Stimulated activated CD8-positive, alpha-beta memory T cell treated with anti-CD3 and anti-CD28 coated beads, Interleukin-12 subunit alpha, Interleukin-12 subunit beta, amount 100 ng/mL, for 1 hour (primary cell): ENCODE data around the gene MICAL1.

Experiments used
- DNase-seq: peaks from one replicate; pipeline ENCODE4 v3.0.0-alpha.2; 2020; ENCODE audit warnings: low read depth

MICAL1 gene

GRCh38 chr6:109428889-109429477 is 26.6 kb downstream of the MICAL1 start:
- DNase-seq: no peak

DNA sequence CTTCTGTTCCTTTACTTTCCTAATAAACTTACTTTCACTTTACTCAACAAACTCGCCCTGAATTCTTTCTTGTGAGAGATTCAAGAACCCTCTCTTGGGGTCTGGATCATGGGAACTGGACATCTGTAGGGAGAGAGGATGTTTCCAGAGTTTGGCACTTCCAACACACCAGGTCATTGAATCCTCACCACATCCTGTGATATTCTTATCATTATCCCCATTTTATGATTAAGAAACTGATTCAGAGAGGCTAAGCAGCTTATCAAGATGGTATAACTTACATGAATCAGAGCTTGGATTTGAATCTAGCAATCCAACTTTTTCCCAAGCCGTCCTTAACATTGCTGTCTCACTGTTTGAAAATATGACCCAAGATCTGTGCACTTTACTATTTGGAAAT is 30.6 kb downstream of the MICAL1 start:
- no peak for DNase-seq

- no peak for DNase-seq
Observed at GRCh38 chr6:109421184-109421583, 34.4 kb downstream of the MICAL1 start.

- no peak for DNase-seq
Observed at GRCh38 chr6:109420751-109421150, 34.8 kb downstream of the MICAL1 start.

GRCh38 chr6:109417646-109418045 is 37.9 kb downstream of the MICAL1 start:
- DNase-seq: no peak

DNA sequence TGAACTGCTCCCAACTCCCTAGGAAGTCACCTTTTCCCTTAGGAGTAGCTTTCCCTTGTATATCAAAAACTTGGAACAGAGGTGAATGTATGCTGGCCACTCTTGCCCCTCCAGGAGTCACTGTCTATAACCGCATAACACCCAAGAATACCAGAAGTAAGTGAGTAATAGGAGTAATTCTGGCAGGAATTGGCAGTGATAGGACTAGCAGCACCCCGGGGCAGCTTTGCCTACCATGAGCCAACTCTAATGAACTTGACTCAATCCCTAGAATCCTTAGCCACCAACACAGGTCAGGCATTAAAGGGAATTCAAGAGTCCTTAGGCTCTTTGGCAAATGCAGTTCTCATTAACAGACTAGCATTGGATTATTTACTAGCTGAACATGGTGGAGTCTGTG is 44.5 kb downstream of the MICAL1 start:
- DNase-seq: no peak

- DNase-seq: no peak
Observed at GRCh38 chr6:109406196-109406595, 49.4 kb downstream of the MICAL1 start.

DNA sequence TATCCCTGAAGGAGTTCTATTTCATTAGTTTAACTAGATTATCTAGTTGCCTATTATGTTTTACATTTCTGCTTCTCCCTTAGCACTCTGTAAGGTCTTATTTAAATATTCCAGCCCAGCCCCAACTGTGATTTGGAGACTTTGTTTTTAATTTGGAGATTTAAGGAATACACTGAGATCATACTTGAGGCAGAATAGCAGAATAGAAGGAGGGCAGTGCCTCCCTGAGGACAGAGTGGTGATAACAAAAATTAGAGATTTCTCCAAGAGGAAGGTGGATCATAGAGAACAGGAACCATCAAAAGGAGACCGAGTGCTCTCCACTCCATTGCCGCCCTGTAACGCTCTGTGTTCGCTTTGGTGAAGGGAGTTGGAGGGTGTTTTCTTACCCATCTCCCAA is 58.6 kb downstream of the MICAL1 start:
- no peak for DNase-seq

- DNase-seq: no peak
Observed at GRCh38 chr6:109396046-109396718, 59.4 kb downstream of the MICAL1 start.
